H9 (cell line): ENCODE measurements around the gene STMN3. TPM values are rescaled to one million over a fixed set of nuclear protein-coding genes. Genes with fewer than 3 reads are reported as not detected.

Experiments
- DNase-seq: peaks from one replicate; pipeline ENCODE4 v3.0.0-alpha.2; 2017
- H2AFZ ChIP-seq: one replicate; pipeline ENCODE4 v1.6.1; 2013; ENCODE audit warnings: mild to moderate bottlenecking, low read length, control low read depth, moderate library complexity
- H2AK5ac ChIP-seq: 2 replicates; pipeline ENCODE4 v1.6.1; 2013; ENCODE audit warnings: low read length, control low read depth, mixed read lengths; ENCODE audit not compliant: insufficient read length
- H2BK120ac ChIP-seq: one replicate; pipeline ENCODE4 v1.6.1; 2013; ENCODE audit warnings: low read depth, mild to moderate bottlenecking, low read length, control low read depth, inconsistent platforms; ENCODE audit not compliant: poor library complexity, severe bottlenecking
- H2BK12ac ChIP-seq: 2 replicates; pipeline ENCODE4 v1.6.1; 2013; ENCODE audit warnings: low read length, control low read depth, mixed read lengths, low read depth; ENCODE audit not compliant: insufficient read length
- H2BK15ac ChIP-seq: 2 replicates; pipeline ENCODE4 v1.6.1; 2013; ENCODE audit warnings: low read depth, low read length, control low read depth
- H2BK20ac ChIP-seq: one replicate; pipeline ENCODE4 v1.6.1; 2013; ENCODE audit warnings: low read depth, mild to moderate bottlenecking, low read length, control low read depth, inconsistent platforms; ENCODE audit not compliant: poor library complexity, severe bottlenecking
- H2BK5ac ChIP-seq: 2 replicates; pipeline ENCODE4 v1.6.1; 2013; ENCODE audit warnings: low read length, control low read depth, mixed read lengths; ENCODE audit not compliant: insufficient read length
- H3K14ac ChIP-seq: 2 replicates; pipeline ENCODE4 v1.6.1; 2013; ENCODE audit warnings: low read length, control low read depth; ENCODE audit not compliant: insufficient read depth
- H3K18ac ChIP-seq: 2 replicates; pipeline ENCODE4 v1.6.1; 2013; ENCODE audit warnings: low read depth, mild to moderate bottlenecking, mixed read lengths, low read length, control low read depth; ENCODE audit not compliant: insufficient read length
- H3K23ac ChIP-seq: 2 replicates; pipeline ENCODE4 v1.6.1; 2013; ENCODE audit warnings: low read length, control low read depth, mixed read lengths, low read depth; ENCODE audit not compliant: insufficient read length
- H3K23me2 ChIP-seq: 2 replicates; pipeline ENCODE4 v1.6.1; 2013; ENCODE audit warnings: low read depth, mild to moderate bottlenecking, mixed read lengths, low read length, control low read depth; ENCODE audit not compliant: insufficient read length, poor library complexity, severe bottlenecking
- H3K27ac ChIP-seq: 2 replicates; pipeline ENCODE4 v1.5.1; 2013; ENCODE audit warnings: low read length, control low read depth, mixed read lengths, low read depth; ENCODE audit not compliant: insufficient read length
- H3K27me3 ChIP-seq: 2 replicates; pipeline ENCODE4 v1.6.1; 2013; ENCODE audit warnings: low read length, control low read depth, inconsistent platforms; ENCODE audit not compliant: insufficient read depth
- H3K4ac ChIP-seq: 2 replicates; pipeline ENCODE4 v1.6.1; 2013; ENCODE audit warnings: low read depth, mild to moderate bottlenecking, control low read depth, inconsistent platforms, low read length, moderate library complexity
- H3K4me1 ChIP-seq: 2 replicates; pipeline ENCODE4 v1.6.1; 2013; ENCODE audit warnings: low read length, control low read depth, inconsistent platforms; ENCODE audit not compliant: insufficient read depth
- H3K4me2 ChIP-seq: 2 replicates; pipeline ENCODE4 v1.6.1; 2013; ENCODE audit warnings: low read length, control low read depth, mixed read lengths; ENCODE audit not compliant: insufficient read length, insufficient read depth
- H3K56ac ChIP-seq: 2 replicates; pipeline ENCODE4 v1.6.1; 2013; ENCODE audit warnings: low read depth, mild to moderate bottlenecking, mixed read lengths, low read length, control low read depth; ENCODE audit not compliant: insufficient read length
- H3K79me1 ChIP-seq: 2 replicates; pipeline ENCODE4 v1.6.1; 2013; ENCODE audit warnings: low read depth, mild to moderate bottlenecking, moderate library complexity, low read length, control low read depth, inconsistent platforms; ENCODE audit not compliant: insufficient read depth, poor library complexity, severe bottlenecking
- H3K79me2 ChIP-seq: 2 replicates; pipeline ENCODE4 v1.6.1; 2013; ENCODE audit warnings: low read length, control low read depth, inconsistent platforms; ENCODE audit not compliant: insufficient read depth
- H3K9ac ChIP-seq: 2 replicates; pipeline ENCODE4 v1.6.1; 2013; ENCODE audit warnings: low read length, control low read depth, mixed read lengths; ENCODE audit not compliant: insufficient read length; ENCODE audit errors: extremely low read depth
- H3K9me3 ChIP-seq: one replicate; pipeline ENCODE4 v1.6.1; 2013; ENCODE audit warnings: low read depth, low read length, inconsistent platforms; ENCODE audit not compliant: control insufficient read depth
- H3T11ph ChIP-seq: one replicate; pipeline ENCODE4 v1.6.1; 2013; ENCODE audit warnings: mild to moderate bottlenecking, low read length, control low read depth, inconsistent platforms
- H4K20me1 ChIP-seq: one replicate; pipeline ENCODE4 v1.6.1; 2013; ENCODE audit not compliant: control insufficient read depth, insufficient read length, insufficient read depth
- H4K5ac ChIP-seq: 2 replicates; pipeline ENCODE4 v1.6.1; 2013; ENCODE audit warnings: low read depth, mild to moderate bottlenecking, mixed read lengths, low read length, control low read depth; ENCODE audit not compliant: insufficient read length
- H4K8ac ChIP-seq: replicated peaks from 2 replicates; pipeline ENCODE4 v1.6.1; 2013; ENCODE audit warnings: low read length, control low read depth, mixed read lengths, low read depth; ENCODE audit not compliant: insufficient read length
- H4K91ac ChIP-seq: 2 replicates; pipeline ENCODE4 v1.6.1; 2013; ENCODE audit warnings: low read depth, mild to moderate bottlenecking, moderate library complexity, mixed read lengths, low read length, control low read depth; ENCODE audit not compliant: insufficient read length
- H3K27ac Mint-ChIP-seq, 3 experiments: 2 replicates in 2 of 3; 3 replicates in 1 of 3; pipeline ENCODE4 v1.8.0; 2020 to 2021; ENCODE audit warnings: mixed read lengths in 3 of 3, mild to moderate bottlenecking in 1 of 3, moderate library complexity in 1 of 3
- H3K27me3 Mint-ChIP-seq: 2 replicates; pipeline ENCODE4 v1.8.0; 2021; ENCODE audit warnings: low read depth, mild to moderate bottlenecking, moderate library complexity, mixed read lengths
- H3K36me3 Mint-ChIP-seq, 3 experiments: 2 replicates in 2 of 3; 3 replicates in 1 of 3; pipeline ENCODE4 v1.8.0; 2020 to 2021; ENCODE audit warnings: low read depth in 3 of 3, mixed read lengths in 3 of 3; ENCODE audit not compliant: insufficient read depth in 1 of 3
- H3K4me1 Mint-ChIP-seq, 2 experiments: 2 replicates each; pipeline ENCODE4 v1.8.0; 2020; ENCODE audit warnings: mixed read lengths in 2 of 2
- H3K4me3 Mint-ChIP-seq, 2 experiments: 2 replicates in 1 of 2; 3 replicates in 1 of 2; pipeline ENCODE4 v1.8.0; 2020 to 2021; ENCODE audit warnings: mild to moderate bottlenecking in 2 of 2, mixed read lengths in 2 of 2, moderate library complexity in 1 of 2
- H3K9me3 Mint-ChIP-seq, 2 experiments: 2 replicates in 1 of 2; 3 replicates in 1 of 2; pipeline ENCODE4 v1.8.0; 2020; ENCODE audit warnings: mild to moderate bottlenecking in 2 of 2, mixed read lengths in 2 of 2, moderate library complexity in 1 of 2
- WGBS: extraction: QIAGEN DNeasy Blood & Tissue Kit; methylation state at CpG from one replicate; pipeline ENCODE4 v1.1.7; 2013; ENCODE audit warnings: missing lambda C conversion rate, low lambda C conversion rate, mixed read lengths; ENCODE audit not compliant: insufficient read length; ENCODE audit errors: extremely low coverage; 5-methylcytosine and 5-hydroxymethylcytosine counted together
- total RNA-seq: library from RNA; stranded (reverse); gene quantifications from 2 replicates; pipeline ENCODE4 v1.2.1, GENCODE V29; 2021
- TF ChIP-seq, protein P1 (sequence below): fragments of 200-600 bp; sonication (generic); conservative IDR thresholded peaks from 3 replicates; pipeline ENCODE4 v1.8.0; 2021; ENCODE audit warnings: antibody characterized with exemption, mild to moderate bottlenecking

Gene STMN3
- total RNA-seq, 1 experiment from 2014 or later = 54.0 TPM

DNA sequence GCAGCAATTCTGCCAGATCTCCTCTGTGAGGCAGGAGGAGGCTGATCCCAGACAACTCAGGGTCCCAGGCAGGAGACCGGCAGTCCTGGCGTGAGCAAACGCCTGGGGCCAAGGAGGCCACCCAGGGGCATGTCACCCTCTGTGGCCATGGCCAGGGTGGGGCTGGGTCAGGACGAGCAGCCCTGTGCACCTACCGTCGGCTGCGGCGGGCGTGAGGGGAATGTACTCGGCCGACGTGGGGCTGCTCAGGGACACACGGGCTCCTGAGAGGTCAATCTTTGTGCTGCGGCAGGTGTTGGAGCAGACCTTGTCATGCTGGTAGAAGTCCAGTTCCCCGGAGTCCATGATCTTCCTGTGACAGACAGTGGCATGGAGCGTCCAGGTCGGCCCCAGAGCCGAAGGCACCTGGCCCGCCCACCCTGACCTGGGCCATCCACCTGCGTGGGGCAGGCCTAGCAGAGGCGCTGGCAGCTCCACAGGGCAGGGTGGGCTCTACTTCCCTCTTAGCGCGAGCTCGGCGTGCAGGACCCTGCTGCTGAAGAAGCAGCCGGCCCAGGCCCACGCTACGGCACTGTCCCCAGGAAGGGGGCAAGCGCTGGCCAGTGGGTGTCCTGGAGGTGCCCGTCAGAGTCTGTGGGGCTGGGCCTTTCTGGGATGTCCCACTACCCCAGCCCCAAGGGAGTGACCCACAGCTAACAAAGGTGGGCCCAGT is 57.7 kb downstream of the STMN3 start:
- no peak overlapping the region for H2BK15ac ChIP-seq
- no peak overlapping the region for H2BK120ac ChIP-seq
- no peak for DNase-seq
- H3K79me1 ChIP-seq = no peaks in the 10 kb centered on the region
- H2AK5ac ChIP-seq = no peak overlapping the region
- Mint-ChIP-seq H3K27ac (no peak overlapping the region), H3K36me3 (peaks cover 6 to 38% (median 37%) of the 10 kb centered on the region in 3 experiments; a peak in 6 of 7 replicates), H3K9me3 (no peaks in the 10 kb centered on the region), H3K27me3 (no peaks in the 10 kb centered on the region), H3K4me3 (no peak overlapping the region), H3K4me1 (no peaks in the 10 kb centered on the region)
- no peak overlapping the region for H3K23ac ChIP-seq
- no peak overlapping the region for H3T11ph ChIP-seq
- no peak overlapping the region for H4K5ac ChIP-seq
- H3K27ac ChIP-seq = no peak overlapping the region
- no CpG with 5 or more reads among the region's 30 CpGs for WGBS
- no peak overlapping the region for H2BK12ac ChIP-seq
- H3K9ac ChIP-seq = no peak overlapping the region
- no peaks in the 10 kb centered on the region for H3K23me2 ChIP-seq
- no peaks in the 10 kb centered on the region for H3K27me3 ChIP-seq
- no peak overlapping the region for H3K56ac ChIP-seq
- H4K91ac ChIP-seq = no peak overlapping the region
- H3K79me2 ChIP-seq = no peaks in the 10 kb centered on the region
- no peak overlapping the region for H3K18ac ChIP-seq
- no peaks in the 10 kb centered on the region for H4K20me1 ChIP-seq
- no peaks in the 10 kb centered on the region for H3K9me3 ChIP-seq
- TF ChIP-seq, protein P1, sequence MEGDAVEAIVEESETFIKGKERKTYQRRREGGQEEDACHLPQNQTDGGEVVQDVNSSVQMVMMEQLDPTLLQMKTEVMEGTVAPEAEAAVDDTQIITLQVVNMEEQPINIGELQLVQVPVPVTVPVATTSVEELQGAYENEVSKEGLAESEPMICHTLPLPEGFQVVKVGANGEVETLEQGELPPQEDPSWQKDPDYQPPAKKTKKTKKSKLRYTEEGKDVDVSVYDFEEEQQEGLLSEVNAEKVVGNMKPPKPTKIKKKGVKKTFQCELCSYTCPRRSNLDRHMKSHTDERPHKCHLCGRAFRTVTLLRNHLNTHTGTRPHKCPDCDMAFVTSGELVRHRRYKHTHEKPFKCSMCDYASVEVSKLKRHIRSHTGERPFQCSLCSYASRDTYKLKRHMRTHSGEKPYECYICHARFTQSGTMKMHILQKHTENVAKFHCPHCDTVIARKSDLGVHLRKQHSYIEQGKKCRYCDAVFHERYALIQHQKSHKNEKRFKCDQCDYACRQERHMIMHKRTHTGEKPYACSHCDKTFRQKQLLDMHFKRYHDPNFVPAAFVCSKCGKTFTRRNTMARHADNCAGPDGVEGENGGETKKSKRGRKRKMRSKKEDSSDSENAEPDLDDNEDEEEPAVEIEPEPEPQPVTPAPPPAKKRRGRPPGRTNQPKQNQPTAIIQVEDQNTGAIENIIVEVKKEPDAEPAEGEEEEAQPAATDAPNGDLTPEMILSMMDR = no peak
- H2BK5ac ChIP-seq = no peak overlapping the region
- no peak overlapping the region for H3K4me2 ChIP-seq
- no peak overlapping the region for H3K14ac ChIP-seq
- no peaks in the 10 kb centered on the region for H3K4me1 ChIP-seq
- no peak overlapping the region for H4K8ac ChIP-seq
- H2BK20ac ChIP-seq = no peak overlapping the region
- no peak overlapping the region for H3K4ac ChIP-seq
- no peak overlapping the region for H2AFZ ChIP-seq
